Hepatocyte (in vitro differentiated cells): ENCODE data around the gene ASF1B.

Experiments used
- CTCF ChIP-seq: fragments of 200-600 bp; sonication (generic); IDR thresholded peaks from 2 replicates; pipeline ENCODE4 v1.5.1; 2016; ENCODE audit warnings: antibody characterized with exemption, mild to moderate bottlenecking; ENCODE audit not compliant: poor library complexity
- EZH2 ChIP-seq: fragments of 200-600 bp; sonication (generic); IDR thresholded peaks from 2 replicates; pipeline ENCODE4 v1.6.1; 2016; ENCODE audit warnings: antibody characterized with exemption, mild to moderate bottlenecking, borderline replicate concordance

GRCh38 chr19:14162871-14163297 is 26.5 kb upstream of the ASF1B start:
- TF ChIP-seq CTCF (no peak), EZH2 (no peak)
